ENCODE results near the gene ECI1.

ECI1 gene

GRCh38 chr16:2200313-2200712 is 51.1 kb downstream of the ECI1 start:
- 0 out of 2 replicates have a peak, but pooled peaks cover under 1% of the 10 kb centered on the region for H3K36me3 ChIP-seq (replicated peaks)
- DNase-seq (ENCODE audit: low spot score in 2 of 2) = no peak
- no peak overlapping the region for H3K4me3 ChIP-seq
- H3K4me1 ChIP-seq = peaks cover 7% of the 10 kb centered on the region
- in situ Hi-C loops (cut with MboI; ENCODE audit: low sequenced_read_pairs) = no loop called here
- no peaks in the 10 kb centered on the region for H3K9me3 ChIP-seq
- no peaks in the 10 kb centered on the region for H3K27me3 ChIP-seq (ENCODE audit: low read depth)

GRCh38 chr16:2199621-2200139 is 51.7 kb downstream of the ECI1 start:
- peaks cover 13% of the 10 kb centered on the region for H3K4me1 ChIP-seq
- H3K27me3 ChIP-seq (ENCODE audit: low read depth) = no peaks in the 10 kb centered on the region
- in situ Hi-C loops (cut with MboI; ENCODE audit: low sequenced_read_pairs) = no loop called here
- no peaks in the 10 kb centered on the region for H3K36me3 ChIP-seq (replicated peaks)
- H3K9me3 ChIP-seq = no peaks in the 10 kb centered on the region
- DNase-seq (ENCODE audit: low spot score in 2 of 2) = no peak
- no peak overlapping the region for H3K4me3 ChIP-seq

GRCh38 chr16:2199095-2199494 is 52.3 kb downstream of the ECI1 start:
- H3K4me3 ChIP-seq = no peak overlapping the region
- H3K27me3 ChIP-seq (ENCODE audit: low read depth) = no peaks in the 10 kb centered on the region
- in situ Hi-C loops (cut with MboI; ENCODE audit: low sequenced_read_pairs) = no loop called here
- no peak for DNase-seq (ENCODE audit: low spot score in 2 of 2)
- peaks cover 11% of the 10 kb centered on the region for H3K4me1 ChIP-seq
- H3K36me3 ChIP-seq (replicated peaks) = no peaks in the 10 kb centered on the region
- no peaks in the 10 kb centered on the region for H3K9me3 ChIP-seq

- in situ Hi-C loops (cut with MboI; ENCODE audit: low sequenced_read_pairs) = no loop called here
- DNase-seq (ENCODE audit: low spot score in 2 of 2) = no peak
- H3K27me3 ChIP-seq (ENCODE audit: low read depth) = no peaks in the 10 kb centered on the region
- H3K36me3 ChIP-seq (replicated peaks) = no peaks in the 10 kb centered on the region
- no peak overlapping the region for H3K4me3 ChIP-seq
- H3K4me1 ChIP-seq = peaks cover 11% of the 10 kb centered on the region
- no peaks in the 10 kb centered on the region for H3K9me3 ChIP-seq
Measured at GRCh38 chr16:2198283-2198682, 53.1 kb downstream of the ECI1 start.

- in situ Hi-C loops (cut with MboI; ENCODE audit: low sequenced_read_pairs) = no loop called here
- no peak for DNase-seq (ENCODE audit: low spot score in 2 of 2)
- no peak overlapping the region for H3K4me3 ChIP-seq
- H3K9me3 ChIP-seq = no peaks in the 10 kb centered on the region
- no peaks in the 10 kb centered on the region for H3K27me3 ChIP-seq (ENCODE audit: low read depth)
- H3K36me3 ChIP-seq (replicated peaks) = no peaks in the 10 kb centered on the region
- H3K4me1 ChIP-seq = peaks cover 11% of the 10 kb centered on the region
Measured at GRCh38 chr16:2197765-2198164, 53.6 kb downstream of the ECI1 start.

GRCh38 chr16:2196981-2197511 is 54.3 kb downstream of the ECI1 start:
- Histone ChIP-seq H3K27me3 (ENCODE audit: low read depth) (no peaks in the 10 kb centered on the region), H3K9me3 (no peaks in the 10 kb centered on the region), H3K4me1 (peaks cover 11% of the 10 kb centered on the region), H3K36me3 (replicated peaks) (no peaks in the 10 kb centered on the region), H3K4me3 (no peak overlapping the region)
- no peak for DNase-seq (ENCODE audit: low spot score in 2 of 2)
- in situ Hi-C loops (cut with MboI; ENCODE audit: low sequenced_read_pairs) = no loop called here

GRCh38 chr16:2196162-2196980 is 55.0 kb downstream of the ECI1 start, which contains the start of gene CASKIN1:
Gene CASKIN1, minus strand, starts transcription at chr16:2196605. Its CDS starts 173 bp downstream, at chr16:2196432.
- H3K27me3 ChIP-seq (ENCODE audit: low read depth) = no peaks in the 10 kb centered on the region
- H3K4me1 ChIP-seq = peaks cover 11% of the 10 kb centered on the region
- H3K9me3 ChIP-seq = no peaks in the 10 kb centered on the region
- peak within 1 kb of the TSS; percentile 37 for H3K4me3 ChIP-seq
- no peaks in the 10 kb centered on the region for H3K36me3 ChIP-seq (replicated peaks)
- peak in 1 of 2 experiments; percentile 58 for DNase-seq (ENCODE audit: low spot score in 2 of 2)
- in situ Hi-C loops (cut with MboI; ENCODE audit: low sequenced_read_pairs) = no loop called here

- DNase-seq (ENCODE audit: low spot score in 2 of 2) = no peak
- Histone ChIP-seq H3K9me3 (no peaks in the 10 kb centered on the region), H3K36me3 (replicated peaks) (no peaks in the 10 kb centered on the region), H3K4me3 (peak overlapping the region; percentile 37), H3K27me3 (ENCODE audit: low read depth) (no peaks in the 10 kb centered on the region), H3K4me1 (peaks cover 11% of the 10 kb centered on the region)
- in situ Hi-C loops (cut with MboI; ENCODE audit: low sequenced_read_pairs) = no loop called here
Measured at GRCh38 chr16:2195322-2196161, 55.8 kb downstream of the ECI1 start.

GRCh38 chr16:2194852-2195321 is 56.5 kb downstream of the ECI1 start:
- no peaks in the 10 kb centered on the region for H3K27me3 ChIP-seq (ENCODE audit: low read depth)
- peaks cover 11% of the 10 kb centered on the region for H3K4me1 ChIP-seq
- H3K9me3 ChIP-seq = no peaks in the 10 kb centered on the region
- in situ Hi-C loops (cut with MboI; ENCODE audit: low sequenced_read_pairs) = no loop called here
- peak; percentile 56 to 67 for DNase-seq (ENCODE audit: low spot score in 2 of 2)
- no peaks in the 10 kb centered on the region for H3K36me3 ChIP-seq (replicated peaks)
- H3K4me3 ChIP-seq = peak overlapping the region; percentile 37

- peak in 1 of 2 experiments; percentile 83 for DNase-seq (ENCODE audit: low spot score in 2 of 2)
- no peaks in the 10 kb centered on the region for H3K36me3 ChIP-seq (replicated peaks)
Measured at GRCh38 chr16:2194166-2194834, 57.1 kb downstream of the ECI1 start.

GRCh38 chr16:2191446-2191706 is 60.0 kb downstream of the ECI1 start:
- no peaks in the 10 kb centered on the region for H3K27me3 ChIP-seq (ENCODE audit: low read depth)
- no peak overlapping the region for H3K4me3 ChIP-seq
- peaks cover 11% of the 10 kb centered on the region for H3K4me1 ChIP-seq
- no peak for DNase-seq (ENCODE audit: low spot score in 2 of 2)
- H3K9me3 ChIP-seq = no peaks in the 10 kb centered on the region
- H3K36me3 ChIP-seq (replicated peaks) = no peaks in the 10 kb centered on the region
- in situ Hi-C loops (cut with MboI; ENCODE audit: low sequenced_read_pairs) = no loop called here

More at GRCh38 chr16:2194166-2194834, 57.1 kb downstream of the ECI1 start:
- in situ Hi-C loops (cut with MboI; ENCODE audit: low sequenced_read_pairs) = no loop called here
- H3K4me3 ChIP-seq = no peak overlapping the region
- H3K27me3 ChIP-seq (ENCODE audit: low read depth) = no peaks in the 10 kb centered on the region
- no peaks in the 10 kb centered on the region for H3K9me3 ChIP-seq
- H3K4me1 ChIP-seq = peaks cover 11% of the 10 kb centered on the region

- H3K4me1 ChIP-seq = peaks cover 11% of the 10 kb centered on the region
- in situ Hi-C loops (cut with MboI; ENCODE audit: low sequenced_read_pairs) = no loop called here
- no peaks in the 10 kb centered on the region for H3K9me3 ChIP-seq
- DNase-seq (ENCODE audit: low spot score in 2 of 2) = no peak
- no peaks in the 10 kb centered on the region for H3K36me3 ChIP-seq (replicated peaks)
- no peaks in the 10 kb centered on the region for H3K27me3 ChIP-seq (ENCODE audit: low read depth)
- no peak overlapping the region for H3K4me3 ChIP-seq
Measured at GRCh38 chr16:2190659-2191445, 60.5 kb downstream of the ECI1 start.

Data from HAP-1 (cell line).